H1 (cell line): Measurements from ENCODE around the gene STAP2. TPM values are rescaled to one million over a fixed set of nuclear protein-coding genes. Genes with fewer than 3 reads are reported as not detected.

Experiments
- CTCF ChIA-PET: fragments of 300-600 bp; sonication (Branson Sonifier 250); formaldehyde crosslinking; loops from one replicate; lab custom pipeline; 2021; ENCODE audit not compliant: partially characterized antibody; lab: Charles Lee
- POLR2A ChIA-PET: fragments of 300-600 bp; sonication (Branson Sonifier 250); formaldehyde crosslinking; loops from one replicate; lab custom pipeline; 2021; ENCODE audit warnings: inconsistent platforms; ENCODE audit not compliant: partially characterized antibody; lab: Charles Lee
- DNase-seq, 2 experiments: peaks; one replicate each; pipeline versions ENCODE4 v3.0.0 to v3.0.0-alpha.2; 2010 to 2022; ENCODE audit warnings: low spot score in 2 of 2, low read depth in 1 of 2, mixed read lengths in 1 of 2
- FAIRE-seq: peaks from 2 replicates; lab custom pipeline; 2011; peaks lifted over from hg19 to GRCh38; lab: Jason Lieb, UNC
- H2AFZ ChIP-seq: 2 replicates; pipeline ENCODE4 v1.8.1; 2012; ENCODE audit warnings: low read length, inconsistent platforms
- H2AK5ac ChIP-seq: 2 replicates; pipeline ENCODE4 v1.6.1; 2013; ENCODE audit warnings: low read depth, low read length
- H2BK120ac ChIP-seq: replicated peaks from 2 replicates; pipeline ENCODE3; 2013; ENCODE audit warnings: low read depth, low read length, inconsistent platforms
- H2BK12ac ChIP-seq: 2 replicates; pipeline ENCODE4 v1.6.1; 2013; ENCODE audit warnings: low read depth, low read length
- H2BK15ac ChIP-seq: 2 replicates; pipeline ENCODE4 v1.6.1; 2013; ENCODE audit warnings: low read length
- H2BK20ac ChIP-seq: 2 replicates; pipeline ENCODE4 v1.6.1; 2013; ENCODE audit warnings: low read length
- H2BK5ac ChIP-seq: 2 replicates; pipeline ENCODE4 v1.6.1; 2013; ENCODE audit warnings: low read depth, low read length
- H3K14ac ChIP-seq: 2 replicates; pipeline ENCODE4 v1.6.1; 2013; ENCODE audit warnings: inconsistent platforms; ENCODE audit not compliant: insufficient read length
- H3K18ac ChIP-seq: 2 replicates; pipeline ENCODE4 v1.6.1; 2013; ENCODE audit warnings: low read length; ENCODE audit errors: extremely low read depth
- H3K23ac ChIP-seq: 2 replicates; pipeline ENCODE4 v1.6.1; 2013; ENCODE audit warnings: inconsistent platforms; ENCODE audit not compliant: insufficient read length
- H3K23me2 ChIP-seq: 2 replicates; pipeline ENCODE4 v1.6.1; 2013; ENCODE audit warnings: low read depth, low read length
- H3K27ac ChIP-seq: 2 replicates; pipeline ENCODE4 v1.6.1; 2011; ENCODE audit warnings: low read depth, low read length, inconsistent platforms
- H3K27me3 ChIP-seq, 4 experiments: replicated peaks in 1 of 4; 1 replicate in 1 of 4; 2 replicates in 3 of 4; pipeline versions ENCODE4 v1.6.1 to v1.8.1; 2011 to 2013; ENCODE audit warnings: low read length in 3 of 4, mild to moderate bottlenecking in 3 of 4, inconsistent platforms in 2 of 4, mixed read lengths in 2 of 4, moderate library complexity in 1 of 4; ENCODE audit not compliant: control insufficient read depth in 3 of 4, insufficient read depth in 3 of 4; ENCODE audit errors: extremely low read depth in 1 of 4
- H3K36me3 ChIP-seq, 4 experiments: 2 replicates each; pipeline versions ENCODE4 v1.6.1 to v1.8.1; 2011 to 2013; ENCODE audit warnings: mild to moderate bottlenecking in 4 of 4, low read length in 3 of 4, moderate library complexity in 2 of 4, control low read depth in 1 of 4, inconsistent platforms in 1 of 4; ENCODE audit not compliant: insufficient read depth in 4 of 4, control insufficient read depth in 2 of 4
- H3K4ac ChIP-seq: replicated peaks from 2 replicates; pipeline ENCODE3; 2013; ENCODE audit warnings: low read length, low read depth, mixed read lengths, inconsistent platforms; ENCODE audit not compliant: insufficient read length
- H3K4me1 ChIP-seq, 4 experiments: replicated peaks in 1 of 4; 1 replicate in 1 of 4; 2 replicates in 3 of 4; pipeline versions ENCODE4 v1.6.1 to v1.8.1; 2011 to 2013; ENCODE audit warnings: low read length in 3 of 4, inconsistent platforms in 2 of 4, mixed read lengths in 1 of 4; ENCODE audit not compliant: insufficient read depth in 4 of 4, control insufficient read depth in 3 of 4
- H3K4me2 ChIP-seq, 2 experiments: 2 replicates each; pipeline versions ENCODE4 v1.6.1 to v1.8.1; 2011 to 2013; ENCODE audit warnings: low read depth in 2 of 2, low read length in 2 of 2, control low read depth in 1 of 2, inconsistent platforms in 1 of 2, mild to moderate bottlenecking in 1 of 2; ENCODE audit not compliant: insufficient read depth in 1 of 2
- H3K4me3 ChIP-seq, 4 experiments: fragments of 200-600, 300-600 bp in 1 of 4; sonication (generic), shearing (Covaris generic), sonication (Bioruptor Twin) in 1 of 4; 2 replicates each; pipeline versions ENCODE4 v1.5.1 to v1.8.1; 2011 to 2016; ENCODE audit warnings: low read length in 4 of 4, low read depth in 3 of 4, control low read depth in 2 of 4, inconsistent platforms in 2 of 4, mild to moderate bottlenecking in 2 of 4, mixed read lengths in 1 of 4, moderate library complexity in 1 of 4; ENCODE audit not compliant: insufficient read depth in 2 of 4; ENCODE audit errors: extremely low read depth in 1 of 4
- H3K56ac ChIP-seq: replicated peaks from 2 replicates; pipeline ENCODE3; 2013; ENCODE audit warnings: low read depth, mild to moderate bottlenecking, mixed read lengths, low read length, inconsistent platforms; ENCODE audit not compliant: insufficient read length
- H3K79me1 ChIP-seq: 2 replicates; pipeline ENCODE4 v1.6.1; 2013; ENCODE audit warnings: low read depth, low read length, control low read depth
- H3K79me2 ChIP-seq, 2 experiments: 2 replicates each; pipeline versions ENCODE4 v1.6.1 to v1.8.1; 2012 to 2013; ENCODE audit warnings: low read length in 2 of 2, mild to moderate bottlenecking in 2 of 2, inconsistent platforms in 1 of 2; ENCODE audit not compliant: insufficient read depth in 2 of 2, control insufficient read depth in 1 of 2
- H3K9ac ChIP-seq, 4 experiments: replicated peaks in 1 of 4; 1 replicate in 1 of 4; 2 replicates in 3 of 4; pipeline versions ENCODE4 v1.6.1 to v1.8.1; 2011 to 2013; ENCODE audit warnings: low read depth in 3 of 4, low read length in 3 of 4, control low read depth in 2 of 4, mild to moderate bottlenecking in 2 of 4, moderate library complexity in 2 of 4, inconsistent platforms in 1 of 4; ENCODE audit errors: extremely low read depth in 1 of 4
- H3K9me3 ChIP-seq, 2 experiments: 2 replicates each; pipeline versions ENCODE4 v1.6.1 to v1.8.1; 2012 to 2013; ENCODE audit warnings: mild to moderate bottlenecking in 2 of 2, moderate library complexity in 2 of 2, control low read depth in 1 of 2, inconsistent platforms in 1 of 2, low read depth in 1 of 2, low read length in 1 of 2, mixed read lengths in 1 of 2; ENCODE audit not compliant: insufficient read depth in 2 of 2
- H4K20me1 ChIP-seq, 2 experiments: replicated peaks in 1 of 2; 2 replicates each; pipeline versions ENCODE3 to v1.8.1; 2011 to 2013; ENCODE audit warnings: inconsistent platforms in 2 of 2, low read length in 2 of 2, mild to moderate bottlenecking in 1 of 2; ENCODE audit not compliant: insufficient read depth in 2 of 2, control insufficient read depth in 1 of 2
- H4K5ac ChIP-seq: 2 replicates; pipeline ENCODE4 v1.6.1; 2013; ENCODE audit warnings: low read length, low read depth, mixed read lengths, inconsistent platforms; ENCODE audit not compliant: insufficient read length
- H4K8ac ChIP-seq: 2 replicates; pipeline ENCODE4 v1.8.0; 2013; ENCODE audit warnings: mild to moderate bottlenecking, moderate library complexity, low read length, inconsistent platforms; ENCODE audit not compliant: insufficient read depth; ENCODE audit errors: extremely low read depth
- H4K91ac ChIP-seq: replicated peaks from 2 replicates; pipeline ENCODE3; 2013; ENCODE audit warnings: low read length, mixed read lengths, inconsistent platforms; ENCODE audit not compliant: insufficient read length
- ATF2 ChIP-seq: IDR thresholded peaks from 2 replicates; pipeline ENCODE4 v1.6.1; 2012; ENCODE audit warnings: low read length, inconsistent platforms
- BACH1 ChIP-seq: IDR thresholded peaks from 2 replicates; pipeline ENCODE4 v1.6.1; 2012; ENCODE audit warnings: low read length, improper control_type of control experiment
- CTBP2 ChIP-seq: IDR thresholded peaks from 2 replicates; pipeline ENCODE4 v1.7.0; 2011; ENCODE audit warnings: borderline replicate concordance, mild to moderate bottlenecking, moderate library complexity, mixed read lengths, low read length; ENCODE audit not compliant: insufficient read depth, insufficient read length
- GTF2F1 ChIP-seq: IDR thresholded peaks from 2 replicates; pipeline ENCODE4 v1.6.1; 2012; ENCODE audit warnings: low read depth, low read length, improper control_type of control experiment, borderline replicate concordance
- JUND ChIP-seq: IDR thresholded peaks from 2 replicates; pipeline ENCODE4 v1.6.1; 2011; ENCODE audit warnings: mild to moderate bottlenecking, improper control_type of control experiment, low read length
- POU5F1 ChIP-seq: IDR thresholded peaks from 2 replicates; pipeline ENCODE4 v1.6.1; 2011; ENCODE audit warnings: low read depth, mild to moderate bottlenecking, low read length, moderate library complexity
- RFX5 ChIP-seq: IDR thresholded peaks from 2 replicates; pipeline ENCODE4 v1.6.1; 2011; ENCODE audit warnings: low read depth, low read length, improper control_type of control experiment, borderline replicate concordance
- SIRT6 ChIP-seq: IDR thresholded peaks from one replicate; pipeline ENCODE4 v1.7.1; 2012; ENCODE audit warnings: low read length, inconsistent platforms
- SP1 ChIP-seq: IDR thresholded peaks from 2 replicates; pipeline ENCODE4 v1.6.1; 2011; ENCODE audit warnings: low read depth, low read length
- TEAD4 ChIP-seq: IDR thresholded peaks from 2 replicates; pipeline ENCODE4 v1.6.1; 2012; ENCODE audit warnings: low read depth, low read length, inconsistent platforms, mixed read lengths
- WGBS, 2 experiments: shearing (Covaris generic) in 1 of 2; methylation state at CpG; one replicate each; pipeline versions ENCODE4 v1.1.6 to v1.1.7; 2013 to 2015; ENCODE audit warnings: low lambda C conversion rate in 2 of 2, mixed read lengths in 2 of 2, inconsistent platforms in 1 of 2, low coverage in 1 of 2, missing lambda C conversion rate in 1 of 2; ENCODE audit not compliant: insufficient replicate concordance in 2 of 2, insufficient coverage in 1 of 2, insufficient read length in 1 of 2; ENCODE audit errors: extremely low coverage in 1 of 2, missing lambda C conversion rate in 1 of 2; 5-methylcytosine and 5-hydroxymethylcytosine counted together
- polyA plus RNA-seq, 7 experiments: library from polyadenylated mRNA; depleted of rRNA in 3 of 7; stranded (reverse) in 5 of 7; unstranded in 2 of 7; fragments of >200 nt in 5 of 7; fragments of 200-250 nt in 2 of 7; gene quantifications; 1 replicate in 5 of 7; 2 replicates in 1 of 7; 4 replicates in 1 of 7; pipeline versions ENCODE4 v1.2.1 to v1.2.3, GENCODE V29; 2011 to 2013; ENCODE audit warnings: missing spikeins in 2 of 7, mixed read lengths in 2 of 7
- total RNA-seq: library from RNA; stranded (reverse); fragmentation: NEBNext Ultra II Directional; extraction: Animal tissue kit (Norgen Biotek cat#: 25700); gene quantifications from 2 replicates; pipeline ENCODE4 v1.2.1, GENCODE V29; 2021

STAP2 gene
- total and polyA plus RNA-seq, 2 of the 8 experiments (the other 6 are each of a cell fraction or from before 2014, with no cell fraction given), result 15.3 to 37.3 TPM

GRCh38 chr19:4278419-4279266 is 60.0 kb downstream of the STAP2 start, which contains the start of gene SHD:
SHD (plus strand) TSS chr19:4279266; CDS start chr19:4280064, 798 bp downstream.
- Histone ChIP-seq H3K4me1 (no peaks in the 10 kb centered on the region; a peak in 4 of 7 replicates), H3K56ac (no peak within 1 kb of the TSS), H3K4ac (no peak within 1 kb of the TSS), H2AFZ (peak within 1 kb of the TSS; percentile 82; the same call in 1 of the 2 replicates), H3K9me3 (no peaks in the 10 kb centered on the region), H3K18ac (peak within 1 kb of the TSS; percentile 71), H2BK120ac (no peak within 1 kb of the TSS), H3K79me2 (no peaks in the 10 kb centered on the region), H3K27ac (no peak within 1 kb of the TSS), H2BK20ac (peak within 1 kb of the TSS; percentile 48; the same call in 1 of the 2 replicates), H4K5ac (no peak within 1 kb of the TSS), H3K27me3 (peaks cover 9 to 35% (median 29%) of the 10 kb centered on the region in 4 experiments), H3K4me2 (peak within 1 kb of the TSS; percentile 78 to 88), H2AK5ac (no peak within 1 kb of the TSS), H2BK5ac (no peak within 1 kb of the TSS), H2BK15ac (peak within 1 kb of the TSS; percentile 61; the same call in 1 of the 2 replicates), H3K23me2 (peaks cover 9% of the 10 kb centered on the region; the same call in 1 of the 2 replicates), H2BK12ac (0 out of 2 replicates have a peak within 1 kb of the TSS, but pooled peaks have one; percentile 50), H3K23ac (no peak within 1 kb of the TSS), H3K36me3 (no peaks in the 10 kb centered on the region), H4K8ac (peak within 1 kb of the TSS; percentile 86; the same call in 1 of the 2 replicates), H3K14ac (no peak within 1 kb of the TSS), H4K20me1 (peaks cover 0 to under 1% of the 10 kb centered on the region in 2 experiments), H4K91ac (no peak within 1 kb of the TSS), H3K79me1 (no peaks in the 10 kb centered on the region), H3K9ac (peak within 1 kb of the TSS in 1 of 4 experiments; percentile 31; a peak in 3 of 7 replicates), H3K4me3 (peak within 1 kb of the TSS; percentile 49 to 88 (median 57))
- FAIRE-seq (no peak), DNase-seq (peak in 1 of 2 experiments; percentile 71)
- CTCF ChIA-PET, result interaction anchor here (0.7 to 14.6 kb wide), 10 partner anchors 10 to 178 kb away, joined by 3 to 311 read pairs (median 4); partner anchors contain the start of genes MPND and STAP2
- WGBS, 2 experiments, result 2% methylated on average over 7 of the region's 44 CpGs; no CpG with 5 or more reads in 1 of the 2 experiments
- POLR2A ChIA-PET, result interaction anchor here (0.6 to 4.0 kb wide), 11 partner anchors 8 to 732 kb away, joined by 3 to 19 read pairs (median 3); partner anchors contain the start of genes MPND and YJU2
- no peak for TF ChIP-seq TEAD4
- no peak for TF ChIP-seq GTF2F1
- TF ChIP-seq POU5F1, result no peak
- no peak for TF ChIP-seq SP1
- TF ChIP-seq CTBP2, result peak; percentile 24
- no peak for TF ChIP-seq BACH1
- TF ChIP-seq SIRT6, result no peak
- TF ChIP-seq ATF2, result no peak
- no peak for TF ChIP-seq JUND
- TF ChIP-seq RFX5, result no peak
